Retinal pigment epithelial cell (primary cell): ENCODE measurements around the gene SYT1.

ENCODE experiments used
- DNase-seq: peaks from one replicate; pipeline ENCODE4 v3.0.0-alpha.2; 2010; ENCODE audit warnings: low read depth
- H3K4me3 ChIP-seq: 2 replicates; pipeline ENCODE4 v1.5.1; 2011; ENCODE audit warnings: mild to moderate bottlenecking, low read length, control low read depth, moderate library complexity
- TF ChIP-seq, protein P1 (sequence below): conservative IDR thresholded peaks from 2 replicates; pipeline ENCODE4 v1.5.1; 2011; ENCODE audit warnings: low read depth, low read length, control low read depth, inconsistent platforms

The SYT1 gene

DNA sequence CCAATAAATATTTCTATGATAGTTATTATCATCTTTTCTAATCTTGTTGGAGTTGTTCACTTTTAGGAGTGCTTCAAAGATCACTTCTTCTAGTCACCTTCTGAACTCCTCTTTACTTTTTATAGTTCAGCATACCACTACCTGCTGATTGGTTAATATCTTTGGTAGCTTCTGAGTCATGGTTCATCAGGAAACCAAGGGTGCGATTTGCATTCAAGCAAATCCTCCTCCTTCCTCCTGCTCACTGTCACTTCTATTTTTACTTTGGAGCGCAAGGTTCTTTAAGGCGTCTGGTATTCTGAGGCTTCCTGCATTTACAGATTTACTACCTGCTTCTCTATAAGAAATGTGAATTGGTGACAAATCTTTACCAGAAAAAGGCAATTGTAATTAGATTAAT, 24.0 kb downstream of the SYT1 start:
- H3K4me3 ChIP-seq: no peak overlapping the region
- DNase-seq: no peak
- TF ChIP-seq, protein P1, sequence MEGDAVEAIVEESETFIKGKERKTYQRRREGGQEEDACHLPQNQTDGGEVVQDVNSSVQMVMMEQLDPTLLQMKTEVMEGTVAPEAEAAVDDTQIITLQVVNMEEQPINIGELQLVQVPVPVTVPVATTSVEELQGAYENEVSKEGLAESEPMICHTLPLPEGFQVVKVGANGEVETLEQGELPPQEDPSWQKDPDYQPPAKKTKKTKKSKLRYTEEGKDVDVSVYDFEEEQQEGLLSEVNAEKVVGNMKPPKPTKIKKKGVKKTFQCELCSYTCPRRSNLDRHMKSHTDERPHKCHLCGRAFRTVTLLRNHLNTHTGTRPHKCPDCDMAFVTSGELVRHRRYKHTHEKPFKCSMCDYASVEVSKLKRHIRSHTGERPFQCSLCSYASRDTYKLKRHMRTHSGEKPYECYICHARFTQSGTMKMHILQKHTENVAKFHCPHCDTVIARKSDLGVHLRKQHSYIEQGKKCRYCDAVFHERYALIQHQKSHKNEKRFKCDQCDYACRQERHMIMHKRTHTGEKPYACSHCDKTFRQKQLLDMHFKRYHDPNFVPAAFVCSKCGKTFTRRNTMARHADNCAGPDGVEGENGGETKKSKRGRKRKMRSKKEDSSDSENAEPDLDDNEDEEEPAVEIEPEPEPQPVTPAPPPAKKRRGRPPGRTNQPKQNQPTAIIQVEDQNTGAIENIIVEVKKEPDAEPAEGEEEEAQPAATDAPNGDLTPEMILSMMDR: no peak

DNA sequence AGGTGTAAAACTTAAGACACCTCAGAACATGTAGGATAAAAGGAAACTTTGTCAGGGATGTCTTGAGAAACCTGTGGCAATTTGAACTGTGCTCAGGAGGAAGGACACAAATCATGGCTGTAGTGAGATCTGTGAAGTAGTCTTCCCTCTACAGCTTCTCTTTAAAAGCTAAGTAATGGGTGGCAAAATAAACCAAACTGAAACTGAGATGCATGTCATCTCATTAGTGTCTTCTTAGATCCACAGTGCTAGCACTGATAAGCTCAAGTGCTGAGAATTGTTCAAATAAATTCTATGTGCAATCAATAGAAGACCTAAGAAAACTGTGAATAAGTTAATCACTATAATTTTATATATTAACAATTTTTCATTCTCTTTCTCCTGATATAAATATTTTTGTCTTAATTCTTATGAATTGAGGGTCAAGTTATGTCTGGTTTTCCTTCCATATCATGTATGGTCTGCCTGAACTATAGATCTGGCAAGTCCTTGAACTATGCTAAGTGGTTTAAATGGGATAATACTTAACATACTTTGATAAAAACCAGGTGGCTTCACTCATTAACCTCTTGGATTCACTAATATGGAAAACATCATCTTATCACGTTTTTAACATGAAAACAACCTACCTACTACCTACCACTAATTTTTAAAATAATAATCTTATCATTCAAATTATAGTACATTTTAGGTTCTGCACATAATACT, 27.2 kb downstream of the SYT1 start:
- TF ChIP-seq, protein P1: no peak
- no peak for DNase-seq
- H3K4me3 ChIP-seq: no peak overlapping the region

GRCh38 chr12:78898416-78898815, 33.8 kb downstream of the SYT1 start:
- peak; percentile 42 for DNase-seq
- H3K4me3 ChIP-seq: no peak overlapping the region
- TF ChIP-seq, protein P1: no peak

DNA sequence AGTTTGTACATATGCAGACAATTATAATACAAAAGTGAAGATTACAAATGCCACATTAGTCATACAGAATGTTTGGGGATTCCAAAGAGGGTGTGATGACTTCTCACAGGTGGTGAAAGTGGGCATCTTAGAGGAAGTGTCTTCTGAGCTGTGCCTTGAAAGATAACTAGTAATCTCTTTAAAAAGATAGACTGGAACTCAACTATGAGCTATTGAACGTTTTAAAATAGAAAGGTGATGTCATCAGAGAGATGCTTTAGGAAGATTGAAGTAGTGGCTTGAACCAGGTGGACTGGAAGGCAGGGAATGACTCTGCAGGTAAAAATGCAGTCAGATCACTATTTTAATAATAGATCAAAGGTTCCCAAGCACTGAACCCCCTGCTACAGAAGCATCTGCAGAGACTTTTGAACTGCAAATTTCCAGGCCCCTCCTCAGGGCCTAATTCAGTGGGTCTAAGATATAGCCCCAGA, 50.3 kb downstream of the SYT1 start:
- TF ChIP-seq, protein P1: no peak
- H3K4me3 ChIP-seq: no peak overlapping the region
- DNase-seq: no peak

- H3K4me3 ChIP-seq: no peak overlapping the region
- peak; percentile 59 for DNase-seq
- TF ChIP-seq, protein P1: no peak
Observed at GRCh38 chr12:78916845-78917480, 52.4 kb downstream of the SYT1 start.

- TF ChIP-seq, protein P1: no peak
- no peak overlapping the region for H3K4me3 ChIP-seq
- DNase-seq: no peak
Observed at GRCh38 chr12:78917513-78917912, 52.9 kb downstream of the SYT1 start.

DNA sequence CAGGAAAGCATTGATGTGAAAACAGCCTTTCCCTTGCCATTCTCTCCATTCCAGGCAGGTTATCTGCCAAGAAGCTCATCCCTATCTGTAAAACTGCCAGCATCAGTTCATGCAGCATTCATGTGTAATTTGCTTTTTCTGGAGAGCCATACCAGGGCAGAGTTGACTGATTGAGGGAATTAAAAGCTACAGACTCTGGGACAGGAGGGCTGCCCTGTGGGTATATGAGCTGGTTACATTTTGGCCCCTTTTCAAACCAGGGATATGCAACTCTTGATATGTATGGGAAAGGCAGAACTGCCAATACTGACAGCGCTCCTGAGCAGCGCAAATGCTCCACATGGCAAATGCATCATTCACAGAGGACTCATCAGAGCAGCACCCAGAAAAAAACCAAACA, 53.7 kb downstream of the SYT1 start:
- no peak for DNase-seq
- H3K4me3 ChIP-seq: no peak overlapping the region
- TF ChIP-seq, protein P1: no peak
